Omental fat pad (tissue), 4 donors: Measurements from ENCODE around the gene PTX4. TPM values are rescaled to one million over a fixed set of nuclear protein-coding genes. Genes with fewer than 3 reads are reported as not detected.

Source experiments
- ATAC-seq: fragments of 150-250 bp; one replicate; pipeline ENCODE4 v1.9.1; 2016; ENCODE audit warnings: mild to moderate bottlenecking, moderate library complexity; ENCODE audit not compliant: low FRiP score
- DNase-seq: peaks from one replicate; pipeline ENCODE4 v3.0.0-alpha.2; 2019; ENCODE audit warnings: low spot score
- CTCF ChIP-seq, 3 donors: fragments of 450-650 bp; IDR thresholded peaks; one replicate each; pipeline ENCODE4 v1.5.1; 2016 to 2017; ENCODE audit warnings: antibody characterized with exemption in 3 of 3, mild to moderate bottlenecking in 3 of 3, moderate library complexity in 2 of 3
- total RNA-seq, 4 donors: library from RNA; depleted of rRNA; stranded (reverse); fragments of >200 nt; gene quantifications; one replicate each; pipeline ENCODE4 v1.1.0, GENCODE V29; 2016

PTX4 gene
- total RNA-seq, 4 donors from 2014 or later: not detected

- TF ChIP-seq CTCF (IDR thresholded peaks at IDR 0.05): no peak
- no peak for ATAC-seq
- no peak for DNase-seq
Measured at GRCh38 chr16:1447965-1448364, 40.8 kb downstream of the PTX4 start.

GRCh38 chr16:1446296-1447080, 42.3 kb downstream of the PTX4 start:
- TF ChIP-seq CTCF (IDR thresholded peaks at IDR 0.05): no peak
- ATAC-seq (no peak), DNase-seq (no peak)

GRCh38 chr16:1445518-1446203, 43.1 kb downstream of the PTX4 start:
- DNase-seq (no peak), ATAC-seq (no peak)
- TF ChIP-seq CTCF (IDR thresholded peaks at IDR 0.05): no peak

- no peak for DNase-seq
- TF ChIP-seq CTCF (IDR thresholded peaks at IDR 0.05): no peak
- no peak for ATAC-seq
Measured at GRCh38 chr16:1444730-1445517, 43.8 kb downstream of the PTX4 start.

DNA sequence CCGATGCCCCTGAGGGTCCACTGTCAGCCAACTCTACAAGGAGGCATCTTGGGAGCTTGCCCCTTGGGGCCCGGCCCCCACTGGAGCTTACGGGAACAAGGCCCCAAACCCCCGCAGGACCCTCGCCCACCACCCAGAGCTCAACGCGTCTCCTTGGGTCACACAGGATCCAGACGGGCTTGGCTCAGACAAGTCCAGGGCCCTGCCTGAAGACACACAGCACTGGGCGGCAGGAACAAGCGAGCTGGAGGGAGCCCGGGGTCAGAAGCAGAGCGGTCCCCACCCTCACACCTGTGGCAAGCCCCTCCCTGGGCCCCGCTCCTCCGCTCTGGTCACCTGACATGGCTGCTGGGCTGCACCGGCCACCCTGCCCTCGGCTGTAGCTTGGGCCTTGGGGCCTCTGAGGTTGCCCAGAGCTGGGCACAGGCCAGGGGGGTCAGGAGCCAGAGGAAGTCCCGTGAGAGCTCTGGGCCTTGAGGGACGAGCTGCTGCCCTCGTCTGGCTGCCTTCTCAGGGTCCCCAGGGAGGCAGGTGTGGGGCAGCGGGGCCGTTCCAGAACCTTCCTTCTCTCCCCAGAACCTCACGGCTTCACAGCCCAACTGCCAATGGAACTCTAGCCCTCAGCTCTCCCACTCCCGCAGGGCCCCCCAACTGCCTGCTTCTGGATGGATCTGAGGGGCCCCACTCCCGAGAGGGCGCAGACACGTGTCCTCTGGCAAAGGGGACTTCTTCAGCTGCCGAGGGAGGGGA, 44.6 kb downstream of the PTX4 start, which contains the start of gene CCDC154:
Gene CCDC154, minus strand, starts transcription at position 577 of the 750 bp plus-strand sequence. Its CDS starts 234 bp downstream, at position 343.
- DNase-seq (no peak), ATAC-seq (no peak)

More for the DNA sequence above, 44.6 kb downstream of the PTX4 start, which contains the start of gene CCDC154:
- no peak for TF ChIP-seq CTCF (IDR thresholded peaks at IDR 0.05)
